PC-3 (cell line): ENCODE results near the gene LSM11. TPM values are rescaled to one million over a fixed set of nuclear protein-coding genes. Genes with fewer than 3 reads are reported as not detected.

ENCODE experiments used
- ATAC-seq: fragments of 200-7000 bp; cut with Tn5 transposase; 2 replicates; pipeline ENCODE4 v1.9.1; 2020; ENCODE audit warnings: mild to moderate bottlenecking, moderate library complexity
- BruUV-seq: library from RNA; stranded (reverse); fragments of 400-500 nt; replicated peaks from 2 replicates; lab custom pipeline; 2021; lab: Mats Ljungman, UMichigan
- CTCF ChIA-PET: fragments of 300-600 bp; sonication (Branson Sonifier 250); formaldehyde crosslinking; loops from one replicate; lab custom pipeline; 2022; ENCODE audit warnings: antibody characterized with exemption; lab: Charles Lee
- POLR2A ChIA-PET: fragments of 300-600 bp; sonication (Branson Sonifier 250); formaldehyde crosslinking; loops from one replicate; lab custom pipeline; 2022; ENCODE audit warnings: antibody characterized with exemption; ENCODE audit not compliant: unreplicated experiment; lab: Charles Lee
- DNase-seq: peaks from one replicate; pipeline ENCODE4 v3.0.0-alpha.2; 2015
- H2AFZ ChIP-seq: fragments of 300-600 bp; sonication (generic); 2 replicates; pipeline ENCODE4 v1.6.0; 2016; ENCODE audit warnings: antibody characterized with exemption, low read length
- H3F3A ChIP-seq: fragments of 300-600 bp; sonication (generic); one replicate; pipeline ENCODE4 v1.6.0; 2017; ENCODE audit warnings: antibody characterized with exemption, low read length, control low read depth, mild to moderate bottlenecking; ENCODE audit not compliant: unreplicated experiment
- H3K27ac ChIP-seq: fragments of 300-600 bp; sonication (generic); 2 replicates; pipeline ENCODE4 v1.5.1; 2016; ENCODE audit warnings: mild to moderate bottlenecking, low read length
- H3K27me3 ChIP-seq: fragments of 300-600 bp; sonication (generic); 2 replicates; pipeline ENCODE4 v1.6.1; 2016; ENCODE audit warnings: low read length, mixed read lengths
- H3K36me3 ChIP-seq: fragments of 300-600 bp; sonication (generic); 2 replicates; pipeline ENCODE4 v1.6.1; 2016; ENCODE audit warnings: low read depth, mixed run types, low read length, mixed read lengths
- H3K4me1 ChIP-seq: fragments of 300-600 bp; sonication (generic); 2 replicates; pipeline ENCODE4 v1.5.1; 2016; ENCODE audit warnings: low read length; ENCODE audit not compliant: insufficient read depth
- H3K4me2 ChIP-seq: fragments of 300-600 bp; sonication (generic); 2 replicates; pipeline ENCODE4 v1.6.0; 2016; ENCODE audit warnings: low read length
- H3K4me3 ChIP-seq: fragments of 300-600 bp; sonication (generic); 2 replicates; pipeline ENCODE4 v1.5.1; 2016; ENCODE audit warnings: mild to moderate bottlenecking, low read length, mixed read lengths
- H3K79me2 ChIP-seq: fragments of 300-600 bp; sonication (generic); 2 replicates; pipeline ENCODE4 v1.6.1; 2017; ENCODE audit warnings: low read length, mixed read lengths
- H3K9ac ChIP-seq: fragments of 300-600 bp; sonication (generic); 2 replicates; pipeline ENCODE4 v1.6.0; 2016; ENCODE audit warnings: mild to moderate bottlenecking, low read length
- H3K9me2 ChIP-seq: fragments of 300-600 bp; sonication (generic); replicated peaks from 2 replicates; pipeline ENCODE4 v1.6.1; 2016; ENCODE audit warnings: mixed run types, low read length, mixed read lengths
- H3K9me3 ChIP-seq: fragments of 300-600 bp; sonication (generic); 2 replicates; pipeline ENCODE4 v1.6.1; 2016; ENCODE audit warnings: low read length, mixed read lengths
- H4K20me1 ChIP-seq: fragments of 300-600 bp; sonication (generic); 2 replicates; pipeline ENCODE4 v1.6.1; 2016; ENCODE audit warnings: low read length, mixed read lengths
- CTCF ChIP-seq: fragments of 300-600 bp; sonication (generic); conservative IDR thresholded peaks from 2 replicates; pipeline ENCODE4 v1.5.1; 2017; ENCODE audit warnings: antibody characterized with exemption, low read depth, mild to moderate bottlenecking, low read length
- EZH2 ChIP-seq: fragments of 300-600 bp; sonication (generic); IDR thresholded peaks from one replicate; pipeline ENCODE4 v1.6.1; 2017; ENCODE audit warnings: antibody characterized with exemption, mild to moderate bottlenecking, low read length; ENCODE audit not compliant: unreplicated experiment
- EZH2phosphoT487 ChIP-seq: fragments of 300-600 bp; sonication (generic); IDR thresholded peaks from 2 replicates; pipeline ENCODE4 v1.6.1; 2018; ENCODE audit warnings: mild to moderate bottlenecking, antibody characterized with exemption, low read length, borderline replicate concordance
- intact Hi-C: fragments of 100-400 bp; cut with micrococcal nuclease; formaldehyde crosslinking; loops from 2 replicates; pipeline ENCODE4 v1.9.0; 2023
- total RNA-seq: library from RNA; depleted of rRNA; stranded (reverse); fragments of >200 nt; gene quantifications from 2 replicates; pipeline ENCODE4 v1.2.3, GENCODE V29; 2014

The LSM11 gene
- total RNA-seq, 1 experiment from 2014 or later = 5.0 TPM

GRCh38 chr5:157703736-157704135, 39.8 kb upstream of the LSM11 start:
- H2AFZ ChIP-seq = no peak overlapping the region
- H3K9ac ChIP-seq = no peak overlapping the region
- H3K27ac ChIP-seq = no peak overlapping the region
- no peaks in the 10 kb centered on the region for H3K4me1 ChIP-seq
- H3K4me3 ChIP-seq = no peak overlapping the region
- H3K9me3 ChIP-seq = no peaks in the 10 kb centered on the region
- no peaks in the 10 kb centered on the region for H3K79me2 ChIP-seq
- intact Hi-C loops = loop anchor here (2.0 kb wide), 1 partner anchor 27 kb away; no protein-coding TSS in a partner anchor
- no peaks in the 10 kb centered on the region for H3K27me3 ChIP-seq
- no peaks in the 10 kb centered on the region for H3F3A ChIP-seq
- CTCF ChIA-PET = no interaction called here
- TF ChIP-seq EZH2phosphoT487 (no peak), CTCF (no peak), EZH2 (no peak)
- no peak for ATAC-seq
- no peaks in the 10 kb centered on the region for H3K9me2 ChIP-seq
- H3K4me2 ChIP-seq = no peak overlapping the region
- POLR2A ChIA-PET = no interaction called here
- no peaks in the 10 kb centered on the region for H4K20me1 ChIP-seq
- H3K36me3 ChIP-seq = no peaks in the 10 kb centered on the region
- no peak for DNase-seq
- no TSS peak for BruUV-seq

GRCh38 chr5:157708866-157709265, 34.6 kb upstream of the LSM11 start:
- H4K20me1 ChIP-seq = no peaks in the 10 kb centered on the region
- DNase-seq (no peak), ATAC-seq (no peak)
- H3K4me3 ChIP-seq = no peak overlapping the region
- no peaks in the 10 kb centered on the region for H3K36me3 ChIP-seq
- ChIA-PET CTCF (no interaction called here), POLR2A (no interaction called here)
- TF ChIP-seq EZH2phosphoT487 (no peak), CTCF (no peak), EZH2 (no peak)
- no peaks in the 10 kb centered on the region for H3F3A ChIP-seq
- no peak overlapping the region for H2AFZ ChIP-seq
- no peaks in the 10 kb centered on the region for H3K9me3 ChIP-seq
- H3K9me2 ChIP-seq = no peaks in the 10 kb centered on the region
- no peaks in the 10 kb centered on the region for H3K27me3 ChIP-seq
- peaks cover 19% of the 10 kb centered on the region for H3K4me1 ChIP-seq
- H3K27ac ChIP-seq = no peak overlapping the region
- intact Hi-C loops = no loop called here
- no peaks in the 10 kb centered on the region for H3K79me2 ChIP-seq
- no peak overlapping the region for H3K9ac ChIP-seq
- no peak overlapping the region for H3K4me2 ChIP-seq
- no TSS peak for BruUV-seq

- ATAC-seq (no peak), DNase-seq (no peak)
- Histone ChIP-seq H3K27me3 (no peaks in the 10 kb centered on the region), H3K9me2 (no peaks in the 10 kb centered on the region), H3K36me3 (no peaks in the 10 kb centered on the region), H3K4me1 (peaks cover 21% of the 10 kb centered on the region), H3K9me3 (no peaks in the 10 kb centered on the region), H3K79me2 (no peaks in the 10 kb centered on the region), H4K20me1 (no peaks in the 10 kb centered on the region), H3K27ac (no peak overlapping the region), H3F3A (no peaks in the 10 kb centered on the region), H3K4me2 (no peak overlapping the region), H3K9ac (no peak overlapping the region), H2AFZ (no peak overlapping the region), H3K4me3 (no peak overlapping the region)
- POLR2A ChIA-PET = no interaction called here
- CTCF ChIA-PET = no interaction called here
- BruUV-seq = no TSS peak
- no peak for TF ChIP-seq EZH2
- TF ChIP-seq EZH2phosphoT487 = no peak
- TF ChIP-seq CTCF = no peak
- intact Hi-C loops = no loop called here
Measured at GRCh38 chr5:157709346-157709745, 34.2 kb upstream of the LSM11 start.
